PC-9 (cell line): ENCODE data around the gene PHC2. TPM values are rescaled to one million over a fixed set of nuclear protein-coding genes. Genes with fewer than 3 reads are reported as not detected.

ENCODE experiments used
- Bru-seq: library from RNA; stranded (reverse); fragments of 400-500 nt; gene quantifications from one replicate; lab custom pipeline; 2021; lab: Mats Ljungman, UMichigan
- BruChase-seq, 2 experiments: library from RNA; stranded (reverse); fragments of 400-500 nt; gene quantifications; one replicate each; lab custom pipeline; 2021; lab: Mats Ljungman, UMichigan
- BruUV-seq: library from RNA; stranded (reverse); fragments of 400-500 nt; replicated peaks from 2 replicates; lab custom pipeline; 2021; lab: Mats Ljungman, UMichigan
- CTCF ChIA-PET: fragments of 300-600 bp; sonication (Branson Sonifier 250); formaldehyde crosslinking; loops from one replicate; lab custom pipeline; 2022; ENCODE audit warnings: antibody characterized with exemption; lab: Charles Lee
- POLR2A ChIA-PET: fragments of 300-600 bp; sonication (Branson Sonifier 250); formaldehyde crosslinking; loops from one replicate; lab custom pipeline; 2022; ENCODE audit warnings: antibody characterized with exemption; ENCODE audit not compliant: unreplicated experiment; lab: Charles Lee
- DNase-seq, 2 experiments: peaks; one replicate each; pipeline versions ENCODE4 v3.0.0 to v3.0.0-alpha.2; 2015 to 2022; ENCODE audit warnings: mixed read lengths in 1 of 2
- H2AFZ ChIP-seq: fragments of 200-600 bp; sonication (generic); 2 replicates; pipeline ENCODE4 v1.8.1; 2017; ENCODE audit warnings: antibody characterized with exemption
- H3F3A ChIP-seq: fragments of 200-600 bp; sonication (generic); 2 replicates; pipeline ENCODE4 v1.8.1; 2017; ENCODE audit warnings: antibody characterized with exemption, mild to moderate bottlenecking, low read depth; ENCODE audit not compliant: insufficient read depth
- H3K27ac ChIP-seq: fragments of 200-600 bp; sonication (generic); 2 replicates; pipeline ENCODE4 v1.6.1; 2016; ENCODE audit warnings: mixed run types
- H3K27me3 ChIP-seq: fragments of 200-600 bp; sonication (generic); 2 replicates; pipeline ENCODE4 v1.6.1; 2016; ENCODE audit warnings: low read depth, mixed run types; ENCODE audit not compliant: insufficient read depth
- H3K36me3 ChIP-seq: fragments of 200-600 bp; sonication (generic); 2 replicates; pipeline ENCODE4 v1.6.1; 2016; ENCODE audit warnings: low read depth, mixed run types
- H3K4me1 ChIP-seq: fragments of 200-600 bp; sonication (generic); replicated peaks from 2 replicates; pipeline ENCODE4 v1.6.1; 2016; ENCODE audit warnings: mixed run types; ENCODE audit not compliant: insufficient read depth
- H3K4me2 ChIP-seq: fragments of 200-600 bp; sonication (generic); 2 replicates; pipeline ENCODE4 v1.6.1; 2017; ENCODE audit warnings: mixed run types
- H3K4me3 ChIP-seq: fragments of 200-600 bp; sonication (generic); 2 replicates; pipeline ENCODE4 v1.6.1; 2016; ENCODE audit warnings: mixed run types
- H3K79me2 ChIP-seq: fragments of 200-600 bp; sonication (generic); 2 replicates; pipeline ENCODE4 v1.6.1; 2017; ENCODE audit warnings: low read depth, mixed run types
- H3K9me2 ChIP-seq: fragments of 200-600 bp; sonication (generic); 2 replicates; pipeline ENCODE4 v1.8.1; 2017; ENCODE audit warnings: mild to moderate bottlenecking; ENCODE audit not compliant: insufficient read depth
- H3K9me3 ChIP-seq: fragments of 200-600 bp; sonication (generic); 2 replicates; pipeline ENCODE4 v1.8.1; 2016; ENCODE audit warnings: low read depth; ENCODE audit not compliant: insufficient read depth
- H4K20me1 ChIP-seq: fragments of 200-600 bp; sonication (generic); 2 replicates; pipeline ENCODE4 v1.8.1; 2017; ENCODE audit not compliant: insufficient read depth
- EZH2 ChIP-seq: fragments of 200-600 bp; sonication (generic); IDR thresholded peaks from 2 replicates; pipeline ENCODE4 v1.8.0; 2017; ENCODE audit warnings: antibody characterized with exemption, low read depth
- intact Hi-C: fragments of 100-400 bp; cut with micrococcal nuclease; formaldehyde crosslinking; loops from one replicate; pipeline ENCODE4 v1.10.0; 2022; ENCODE audit not compliant: unreplicated experiment
- long read RNA-seq: library from polyadenylated mRNA; stranded (forward); transcript quantifications from one replicate; pipeline ENCODE4 v2.0.0, GENCODE V29; 2022
- total RNA-seq: library from RNA; stranded (reverse); gene quantifications from 2 replicates; pipeline ENCODE4 v1.2.3, GENCODE V29; 2021
- TF ChIP-seq, protein P1 (sequence below): fragments of 200-600 bp; sonication (generic); conservative IDR thresholded peaks from 2 replicates; pipeline ENCODE4 v1.6.1; 2017; ENCODE audit warnings: mixed run types, antibody characterized with exemption, mild to moderate bottlenecking, moderate library complexity

The PHC2 gene, protein sequence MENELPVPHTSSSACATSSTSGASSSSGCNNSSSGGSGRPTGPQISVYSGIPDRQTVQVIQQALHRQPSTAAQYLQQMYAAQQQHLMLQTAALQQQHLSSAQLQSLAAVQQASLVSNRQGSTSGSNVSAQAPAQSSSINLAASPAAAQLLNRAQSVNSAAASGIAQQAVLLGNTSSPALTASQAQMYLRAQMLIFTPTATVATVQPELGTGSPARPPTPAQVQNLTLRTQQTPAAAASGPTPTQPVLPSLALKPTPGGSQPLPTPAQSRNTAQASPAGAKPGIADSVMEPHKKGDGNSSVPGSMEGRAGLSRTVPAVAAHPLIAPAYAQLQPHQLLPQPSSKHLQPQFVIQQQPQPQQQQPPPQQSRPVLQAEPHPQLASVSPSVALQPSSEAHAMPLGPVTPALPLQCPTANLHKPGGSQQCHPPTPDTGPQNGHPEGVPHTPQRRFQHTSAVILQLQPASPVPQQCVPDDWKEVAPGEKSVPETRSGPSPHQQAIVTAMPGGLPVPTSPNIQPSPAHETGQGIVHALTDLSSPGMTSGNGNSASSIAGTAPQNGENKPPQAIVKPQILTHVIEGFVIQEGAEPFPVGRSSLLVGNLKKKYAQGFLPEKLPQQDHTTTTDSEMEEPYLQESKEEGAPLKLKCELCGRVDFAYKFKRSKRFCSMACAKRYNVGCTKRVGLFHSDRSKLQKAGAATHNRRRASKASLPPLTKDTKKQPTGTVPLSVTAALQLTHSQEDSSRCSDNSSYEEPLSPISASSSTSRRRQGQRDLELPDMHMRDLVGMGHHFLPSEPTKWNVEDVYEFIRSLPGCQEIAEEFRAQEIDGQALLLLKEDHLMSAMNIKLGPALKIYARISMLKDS
- 45.4 and 48.1 TPM in 2 replicates for total RNA-seq
- Bru-seq, nascent RNA = percentile 87 among the genes with signal in this experiment
- BruChase-seq, experiment 1, labeled RNA remaining after a 2-hour chase = percentile 74 among the genes with signal in this experiment
- BruChase-seq, experiment 2, labeled RNA remaining after a 6-hour chase = percentile 79 among the genes with signal in this experiment
- long read RNA-seq, transcript PHC2-202 (7 exons, 2,550 nt) = major isoform, 53 of 112 reads
- long read RNA-seq, partial matches to known transcripts = 4 of 112 reads
- long read RNA-seq, other reads (novel, unspliced or antisense) = 55 of 112 reads

DNA sequence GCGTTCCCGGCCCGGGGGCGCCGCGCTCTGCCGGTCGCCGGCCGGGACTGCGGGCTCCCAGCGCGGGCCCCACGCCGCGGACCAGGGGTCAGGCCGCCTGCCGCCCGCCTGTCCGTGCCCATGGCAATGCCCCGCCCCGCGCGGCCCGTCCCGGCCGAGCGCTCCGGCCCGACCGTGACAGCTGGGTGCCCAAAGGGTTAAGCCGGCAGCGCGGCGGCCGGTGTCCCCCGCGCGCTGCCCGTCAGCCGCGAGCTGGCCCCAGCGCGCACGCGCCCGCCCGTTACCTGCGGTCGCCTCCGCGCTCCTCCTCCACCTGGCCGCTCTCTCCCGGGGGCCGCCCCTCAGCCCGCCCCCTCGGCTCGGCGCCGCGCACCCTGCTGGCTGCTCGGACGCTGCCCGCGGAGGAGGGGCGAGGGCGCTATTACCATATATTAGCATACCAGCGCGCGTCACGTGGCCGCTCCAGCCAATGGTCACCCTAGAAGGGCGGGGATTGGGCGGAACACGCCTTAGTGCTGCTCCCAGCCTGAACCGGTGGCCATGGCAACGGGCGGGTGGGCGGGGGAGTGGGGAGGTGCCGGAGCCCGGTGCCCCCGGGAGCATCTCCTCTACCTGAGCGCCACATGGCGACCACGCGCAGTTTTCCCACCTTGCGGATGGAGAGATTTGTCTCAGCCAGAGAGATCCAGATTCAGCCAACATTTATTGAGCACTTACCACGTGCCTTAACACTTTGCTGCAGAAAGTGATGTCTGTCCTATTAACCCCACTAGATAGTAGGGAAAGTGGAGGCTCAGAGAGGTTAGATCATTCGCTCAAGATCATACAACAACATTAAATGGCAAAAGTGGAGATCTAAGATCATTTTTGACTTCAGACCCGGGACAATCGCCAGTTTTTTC lies at the start of gene PHC2:
Gene PHC2 (minus strand): TSS at position 404 of the 902 bp plus-strand sequence. CDS start 55,556 bp downstream, outside the sequence.
- BruUV-seq = no TSS peak
- H3F3A ChIP-seq = peaks cover 39% of the 10 kb centered on the region
- ChIA-PET POLR2A (interaction anchor here (0.6 kb wide), 2 partner anchors 68 to 476 kb away, joined by 4 to 10 read pairs; no protein-coding TSS in a partner anchor), CTCF (interaction anchor here (0.6 kb wide), 1 partner anchor 64 kb away, joined by 4 read pairs; no protein-coding TSS in a partner anchor)
- no peaks in the 10 kb centered on the region for H3K36me3 ChIP-seq
- no peaks in the 10 kb centered on the region for H3K27me3 ChIP-seq
- no peaks in the 10 kb centered on the region for H3K9me3 ChIP-seq
- intact Hi-C loops = loop anchor here (5.0 kb wide), 1 partner anchor 54 kb away; no protein-coding TSS in a partner anchor
- peak within 1 kb of the TSS; percentile 80 for H3K27ac ChIP-seq
- peak; percentile 91 to 97 for DNase-seq
- H3K4me3 ChIP-seq = peak within 1 kb of the TSS; percentile 86
- H3K4me1 ChIP-seq = peaks cover 70% of the 10 kb centered on the region
- no peaks in the 10 kb centered on the region; the same call in 1 of the 2 replicates for H4K20me1 ChIP-seq
- peaks cover 30% of the 10 kb centered on the region for H3K79me2 ChIP-seq
- TF ChIP-seq, protein P1, sequence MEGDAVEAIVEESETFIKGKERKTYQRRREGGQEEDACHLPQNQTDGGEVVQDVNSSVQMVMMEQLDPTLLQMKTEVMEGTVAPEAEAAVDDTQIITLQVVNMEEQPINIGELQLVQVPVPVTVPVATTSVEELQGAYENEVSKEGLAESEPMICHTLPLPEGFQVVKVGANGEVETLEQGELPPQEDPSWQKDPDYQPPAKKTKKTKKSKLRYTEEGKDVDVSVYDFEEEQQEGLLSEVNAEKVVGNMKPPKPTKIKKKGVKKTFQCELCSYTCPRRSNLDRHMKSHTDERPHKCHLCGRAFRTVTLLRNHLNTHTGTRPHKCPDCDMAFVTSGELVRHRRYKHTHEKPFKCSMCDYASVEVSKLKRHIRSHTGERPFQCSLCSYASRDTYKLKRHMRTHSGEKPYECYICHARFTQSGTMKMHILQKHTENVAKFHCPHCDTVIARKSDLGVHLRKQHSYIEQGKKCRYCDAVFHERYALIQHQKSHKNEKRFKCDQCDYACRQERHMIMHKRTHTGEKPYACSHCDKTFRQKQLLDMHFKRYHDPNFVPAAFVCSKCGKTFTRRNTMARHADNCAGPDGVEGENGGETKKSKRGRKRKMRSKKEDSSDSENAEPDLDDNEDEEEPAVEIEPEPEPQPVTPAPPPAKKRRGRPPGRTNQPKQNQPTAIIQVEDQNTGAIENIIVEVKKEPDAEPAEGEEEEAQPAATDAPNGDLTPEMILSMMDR = no peak; the same call in 1 of the 2 replicates
- no peak for TF ChIP-seq EZH2
- peak within 1 kb of the TSS; percentile 89 for H2AFZ ChIP-seq
- H3K9me2 ChIP-seq = no peaks in the 10 kb centered on the region
- peak within 1 kb of the TSS; percentile 92 for H3K4me2 ChIP-seq

DNA sequence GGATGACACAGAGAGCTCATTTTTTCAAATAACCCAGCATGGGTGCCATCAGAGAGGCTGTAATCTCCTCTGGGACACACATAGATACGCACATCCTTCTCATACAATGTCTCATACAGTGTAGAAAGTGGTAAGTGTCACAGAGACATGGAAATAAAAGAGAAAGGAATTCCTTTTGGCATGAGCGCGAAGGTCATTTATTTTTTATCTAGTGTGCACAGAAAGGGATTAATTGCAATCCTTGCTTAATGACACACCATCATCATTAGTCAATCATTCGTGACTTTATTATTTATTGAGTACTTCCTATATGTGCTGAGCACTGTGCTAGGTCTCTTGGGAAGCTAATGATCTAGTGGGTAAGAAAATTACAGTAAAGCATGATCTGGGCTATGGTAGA lies 46.6 kb upstream of the PHC2 start:
- no peaks in the 10 kb centered on the region for H3F3A ChIP-seq
- intact Hi-C loops = loop anchor here (10.0 kb wide), 1 partner anchor 603 kb away; the partner anchor contains the start of gene FNDC5
- H3K4me2 ChIP-seq = no peak overlapping the region
- peaks cover 11% of the 10 kb centered on the region; the same call in 1 of the 2 replicates for H3K79me2 ChIP-seq
- H3K36me3 ChIP-seq = no peaks in the 10 kb centered on the region
- no peaks in the 10 kb centered on the region; the same call in 1 of the 2 replicates for H3K9me2 ChIP-seq
- no peaks in the 10 kb centered on the region for H3K27me3 ChIP-seq
- H3K4me3 ChIP-seq = no peak overlapping the region
- H3K27ac ChIP-seq = no peak overlapping the region
- no TSS peak for BruUV-seq
- ChIA-PET CTCF (no interaction called here), POLR2A (no interaction called here)
- TF ChIP-seq, protein P1 = no peak
- no peak for TF ChIP-seq EZH2
- no peaks in the 10 kb centered on the region for H3K9me3 ChIP-seq
- no peak for DNase-seq
- H3K4me1 ChIP-seq = peaks cover 5% of the 10 kb centered on the region
- no peak overlapping the region for H2AFZ ChIP-seq
- no peaks in the 10 kb centered on the region; the same call in 1 of the 2 replicates for H4K20me1 ChIP-seq
